Activated CD4-positive, alpha-beta T cell treated with anti-CD3 and anti-CD28 coated beads, Interleukin-2, amount 10 ng/mL, durations not matched to agents 24 days and 14 days (primary cell): ENCODE measurements around the gene IRX2. TPM values are rescaled to one million over a fixed set of nuclear protein-coding genes. Genes with fewer than 3 reads are reported as not detected.

Experiments used
- DNase-seq: peaks from one replicate; pipeline ENCODE4 v3.0.0; 2022
- H3K27ac Mint-ChIP-seq: one replicate; pipeline ENCODE4 v1.8.0; 2022; ENCODE audit warnings: mild to moderate bottlenecking, mixed read lengths
- H3K27me3 Mint-ChIP-seq: one replicate; pipeline ENCODE4 v1.8.0; 2022; ENCODE audit warnings: mixed read lengths
- H3K36me3 Mint-ChIP-seq: one replicate; pipeline ENCODE4 v1.8.0; 2022; ENCODE audit warnings: low read depth, mild to moderate bottlenecking, mixed read lengths
- H3K4me1 Mint-ChIP-seq: one replicate; pipeline ENCODE4 v1.8.0; 2021; ENCODE audit warnings: mixed read lengths
- H3K4me3 Mint-ChIP-seq: one replicate; pipeline ENCODE4 v1.8.0; 2022; ENCODE audit warnings: mild to moderate bottlenecking, moderate library complexity, mixed read lengths
- H3K9me3 Mint-ChIP-seq: one replicate; pipeline ENCODE4 v1.8.0; 2021; ENCODE audit warnings: mixed read lengths
- intact Hi-C: fragments of 100-400 bp; cut with micrococcal nuclease; formaldehyde crosslinking; loops from one replicate; pipeline ENCODE4 v1.15.1; 2023
- total RNA-seq: library from RNA; stranded (reverse); gene quantifications from 2 replicates; pipeline ENCODE4 v1.2.3, GENCODE V29; 2022

Gene IRX2
- total RNA-seq, 1 donor from 2014 or later = not detected

DNA sequence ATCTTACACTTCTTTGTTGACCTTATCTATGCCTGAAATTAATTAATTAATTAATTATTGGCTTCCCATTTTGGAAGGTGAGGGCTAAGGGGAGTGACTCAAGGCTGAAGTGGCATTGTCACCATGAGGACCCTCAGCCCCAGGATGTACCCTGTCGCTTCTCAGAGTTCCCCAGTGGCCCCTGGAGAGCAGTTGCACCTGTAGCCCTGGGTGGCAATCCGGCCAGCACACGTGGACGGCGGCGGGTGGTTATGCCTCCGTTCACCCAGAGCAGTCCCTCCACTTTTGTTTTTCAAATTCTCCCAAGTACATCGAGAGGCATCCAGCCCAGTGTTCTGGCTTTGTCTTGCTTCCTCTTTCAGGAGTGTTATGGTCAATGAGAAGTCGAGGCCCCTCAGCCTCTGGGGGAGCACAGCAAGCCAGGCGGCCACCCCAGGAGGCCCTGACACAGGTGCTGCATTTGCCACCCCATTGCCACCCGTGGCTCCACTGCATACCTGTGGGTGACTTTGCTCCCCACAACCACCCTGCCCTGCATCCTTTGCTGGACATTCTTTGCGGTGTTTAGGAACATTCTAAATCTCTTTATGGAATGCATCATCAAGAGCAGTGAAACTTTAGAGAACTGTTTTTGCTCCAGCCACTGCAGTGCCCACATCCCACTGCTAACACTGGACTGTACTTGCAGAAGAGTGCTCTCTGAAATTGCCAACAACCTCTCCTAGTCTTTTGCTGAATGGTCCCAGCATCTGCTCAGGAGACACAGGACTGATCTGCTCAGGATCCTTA is 11.5 kb upstream of the IRX2 start:
- no peak overlapping the region for H3K27ac Mint-ChIP-seq
- no peak overlapping the region for H3K4me3 Mint-ChIP-seq
- H3K36me3 Mint-ChIP-seq = no peaks in the 10 kb centered on the region
- peak; percentile 22 for DNase-seq
- intact Hi-C loops = no loop called here
- H3K4me1 Mint-ChIP-seq = no peaks in the 10 kb centered on the region
- H3K27me3 Mint-ChIP-seq = peaks cover 11% of the 10 kb centered on the region
- no peaks in the 10 kb centered on the region for H3K9me3 Mint-ChIP-seq

DNA sequence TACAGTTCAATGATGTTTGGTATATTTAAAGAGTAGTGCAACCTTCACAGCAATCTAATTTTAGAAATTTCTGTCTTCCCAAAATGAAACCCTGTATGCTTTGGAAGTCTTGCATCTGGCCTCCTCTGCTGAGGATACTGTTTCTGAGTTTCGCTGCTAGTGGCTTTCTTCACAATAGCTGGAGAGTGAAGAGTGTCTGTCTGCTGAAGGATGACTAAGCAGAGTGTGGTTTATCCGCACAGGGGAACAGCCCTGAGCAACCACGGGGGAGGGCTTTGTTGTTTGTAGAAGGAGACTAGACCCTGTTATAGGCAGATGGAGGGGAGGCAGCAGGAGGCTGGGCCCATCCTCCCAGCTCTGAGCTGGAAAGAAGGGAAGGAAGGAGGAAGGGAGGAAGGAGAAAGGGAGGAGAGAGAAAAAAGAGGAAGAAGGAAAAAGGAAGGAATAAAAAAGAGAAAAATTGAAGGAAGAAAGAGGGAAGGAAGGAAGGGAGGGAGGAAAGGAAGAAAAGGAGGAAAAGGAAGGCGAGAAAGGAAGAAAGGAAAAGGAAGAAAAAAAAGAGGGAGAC is 10.5 kb upstream of the IRX2 start:
- H3K4me3 Mint-ChIP-seq = no peak overlapping the region
- H3K27ac Mint-ChIP-seq = no peak overlapping the region
- intact Hi-C loops = no loop called here
- H3K9me3 Mint-ChIP-seq = no peaks in the 10 kb centered on the region
- H3K4me1 Mint-ChIP-seq = no peaks in the 10 kb centered on the region
- H3K27me3 Mint-ChIP-seq = peaks cover 21% of the 10 kb centered on the region
- H3K36me3 Mint-ChIP-seq = no peaks in the 10 kb centered on the region
- peak; percentile 15 for DNase-seq

DNA sequence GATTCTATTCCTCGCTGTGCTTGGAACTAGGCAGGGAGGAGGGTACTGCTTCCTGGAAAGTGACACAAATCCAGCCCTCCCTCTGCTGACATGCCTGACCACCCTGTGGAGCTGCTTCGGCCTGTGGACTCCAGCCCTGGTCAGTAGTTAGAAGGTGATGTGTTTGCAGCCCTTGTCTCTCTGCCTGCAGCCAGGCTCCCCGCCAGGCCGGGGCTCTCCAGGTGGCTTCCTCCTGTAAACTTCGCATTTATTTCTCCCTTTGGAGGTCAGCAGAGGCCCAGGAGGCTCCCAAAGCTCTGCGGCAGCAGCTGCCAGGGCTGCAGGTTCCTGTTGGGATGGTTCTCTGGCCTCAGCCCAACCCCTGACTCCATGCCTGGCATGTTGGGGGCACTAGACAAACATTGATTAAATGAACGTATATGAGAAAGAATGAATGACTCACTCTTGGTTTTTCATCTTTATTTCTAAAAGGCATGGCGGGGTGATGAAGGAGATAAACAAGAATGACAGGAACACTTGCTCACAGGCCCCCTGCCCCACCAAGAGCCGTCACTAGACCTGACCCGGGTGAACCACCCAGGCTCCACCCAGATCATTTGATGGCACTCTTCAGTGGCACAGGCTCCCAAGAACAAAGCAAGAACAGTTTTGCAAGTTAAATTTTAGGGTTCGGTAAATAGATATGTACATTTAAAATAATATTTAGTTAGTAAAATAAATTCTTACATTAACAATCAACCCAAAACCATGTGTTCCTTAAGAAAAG is 8.4 kb upstream of the IRX2 start:
- H3K36me3 Mint-ChIP-seq = peaks cover 2% of the 10 kb centered on the region
- intact Hi-C loops = loop anchor here (5.0 kb wide), 1 partner anchor 832 kb away; no protein-coding TSS in a partner anchor
- no peak overlapping the region for H3K27ac Mint-ChIP-seq
- no peaks in the 10 kb centered on the region for H3K9me3 Mint-ChIP-seq
- peaks cover 36% of the 10 kb centered on the region for H3K27me3 Mint-ChIP-seq
- peak; percentile 22 for DNase-seq
- no peak overlapping the region for H3K4me3 Mint-ChIP-seq
- H3K4me1 Mint-ChIP-seq = no peaks in the 10 kb centered on the region

DNA sequence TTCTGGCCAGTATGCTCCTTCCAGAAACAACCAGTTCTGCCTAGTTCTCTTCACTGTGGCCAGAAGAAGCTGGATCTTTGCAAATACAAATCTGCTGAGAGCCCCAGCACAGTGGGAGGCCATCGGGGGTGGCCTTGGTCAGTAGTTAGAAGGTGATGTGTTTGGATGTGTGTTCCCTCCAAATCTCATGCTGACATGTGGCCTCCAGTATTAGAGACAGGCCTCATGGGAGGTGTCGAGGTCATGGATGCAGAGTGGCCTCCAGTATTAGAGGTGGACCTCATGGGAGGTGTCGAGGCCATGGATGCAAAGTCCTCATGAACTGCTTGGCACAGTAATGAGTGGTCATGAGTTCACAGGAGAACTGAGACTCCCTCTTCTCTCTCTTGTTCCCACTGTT is 7.6 kb upstream of the IRX2 start:
- H3K27me3 Mint-ChIP-seq = peaks cover 41% of the 10 kb centered on the region
- peaks cover 2% of the 10 kb centered on the region for H3K36me3 Mint-ChIP-seq
- H3K4me1 Mint-ChIP-seq = no peaks in the 10 kb centered on the region
- no peak overlapping the region for H3K27ac Mint-ChIP-seq
- H3K9me3 Mint-ChIP-seq = peaks cover 2% of the 10 kb centered on the region
- intact Hi-C loops = loop anchor here (5.0 kb wide), 1 partner anchor 833 kb away; no protein-coding TSS in a partner anchor
- DNase-seq = peak; percentile 22
- no peak overlapping the region for H3K4me3 Mint-ChIP-seq

DNA sequence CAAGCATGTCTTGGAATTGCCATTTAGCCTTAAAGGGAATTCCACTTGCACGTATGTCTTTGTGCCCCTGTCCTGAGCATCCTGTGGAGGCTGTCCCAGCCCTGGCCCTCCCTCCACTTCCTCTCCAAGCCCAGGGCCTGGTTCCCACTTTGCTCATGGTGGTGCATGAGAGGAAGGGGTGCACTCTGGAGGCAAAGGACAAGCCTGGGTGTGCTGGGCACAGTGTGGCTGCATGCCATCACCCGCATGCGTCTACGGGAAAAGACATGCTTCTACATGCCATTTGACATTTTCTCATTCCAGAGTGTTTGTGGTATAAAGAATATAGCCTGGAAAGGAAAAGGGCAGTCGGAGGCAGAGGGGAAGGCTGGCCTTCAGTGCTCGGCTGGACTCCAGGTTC is 7.2 kb upstream of the IRX2 start:
- H3K9me3 Mint-ChIP-seq = peaks cover 4% of the 10 kb centered on the region
- no peak overlapping the region for H3K27ac Mint-ChIP-seq
- no peak for DNase-seq
- intact Hi-C loops = loop anchor here (5.0 kb wide), 1 partner anchor 834 kb away; no protein-coding TSS in a partner anchor
- H3K36me3 Mint-ChIP-seq = peaks cover 2% of the 10 kb centered on the region
- no peaks in the 10 kb centered on the region for H3K4me1 Mint-ChIP-seq
- no peak overlapping the region for H3K4me3 Mint-ChIP-seq
- peaks cover 44% of the 10 kb centered on the region for H3K27me3 Mint-ChIP-seq

DNA sequence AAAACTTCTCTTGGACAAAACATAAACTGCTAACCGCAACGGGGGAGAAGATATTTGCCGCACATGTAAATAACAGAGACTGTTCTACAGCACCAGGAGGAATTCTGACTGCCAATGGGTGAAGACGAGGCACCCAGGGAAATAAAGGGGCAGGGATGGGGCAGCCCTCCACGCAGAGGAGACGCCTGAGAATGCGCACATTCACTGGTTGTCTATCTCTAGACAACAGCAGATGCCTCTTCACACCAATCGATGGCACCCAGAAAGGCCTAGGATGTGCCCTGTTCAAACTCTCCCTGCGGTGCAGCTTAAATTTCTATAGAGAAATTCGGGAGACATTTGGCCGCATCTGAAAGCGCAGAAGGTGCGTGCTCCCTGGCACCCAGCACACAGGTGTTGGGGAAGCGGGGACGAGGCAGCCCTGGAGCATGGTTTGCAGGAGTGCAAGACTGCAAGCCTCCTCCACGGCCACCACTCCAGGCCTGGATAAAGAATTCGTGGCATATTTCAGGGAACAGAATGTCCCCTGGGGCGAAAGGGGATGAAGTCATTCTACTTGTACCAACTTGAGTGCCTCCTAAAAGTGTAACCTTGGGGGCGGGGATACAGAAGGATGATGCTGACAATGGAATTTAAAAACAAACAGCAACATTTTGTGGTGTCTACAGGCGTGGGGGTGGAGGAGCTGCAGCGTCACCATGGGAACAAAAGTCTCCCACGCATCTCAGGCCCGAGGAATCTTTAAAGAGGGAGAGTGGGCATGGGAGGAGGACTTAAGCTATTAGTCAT is 6.3 kb upstream of the IRX2 start:
- H3K9me3 Mint-ChIP-seq = peaks cover 4% of the 10 kb centered on the region
- DNase-seq = peak; percentile 33
- H3K4me1 Mint-ChIP-seq = no peaks in the 10 kb centered on the region
- no peak overlapping the region for H3K4me3 Mint-ChIP-seq
- H3K27me3 Mint-ChIP-seq = peaks cover 52% of the 10 kb centered on the region
- intact Hi-C loops = loop anchor here (5.0 kb wide), 1 partner anchor 835 kb away; no protein-coding TSS in a partner anchor
- peaks cover 2% of the 10 kb centered on the region for H3K36me3 Mint-ChIP-seq
- H3K27ac Mint-ChIP-seq = no peak overlapping the region

DNA sequence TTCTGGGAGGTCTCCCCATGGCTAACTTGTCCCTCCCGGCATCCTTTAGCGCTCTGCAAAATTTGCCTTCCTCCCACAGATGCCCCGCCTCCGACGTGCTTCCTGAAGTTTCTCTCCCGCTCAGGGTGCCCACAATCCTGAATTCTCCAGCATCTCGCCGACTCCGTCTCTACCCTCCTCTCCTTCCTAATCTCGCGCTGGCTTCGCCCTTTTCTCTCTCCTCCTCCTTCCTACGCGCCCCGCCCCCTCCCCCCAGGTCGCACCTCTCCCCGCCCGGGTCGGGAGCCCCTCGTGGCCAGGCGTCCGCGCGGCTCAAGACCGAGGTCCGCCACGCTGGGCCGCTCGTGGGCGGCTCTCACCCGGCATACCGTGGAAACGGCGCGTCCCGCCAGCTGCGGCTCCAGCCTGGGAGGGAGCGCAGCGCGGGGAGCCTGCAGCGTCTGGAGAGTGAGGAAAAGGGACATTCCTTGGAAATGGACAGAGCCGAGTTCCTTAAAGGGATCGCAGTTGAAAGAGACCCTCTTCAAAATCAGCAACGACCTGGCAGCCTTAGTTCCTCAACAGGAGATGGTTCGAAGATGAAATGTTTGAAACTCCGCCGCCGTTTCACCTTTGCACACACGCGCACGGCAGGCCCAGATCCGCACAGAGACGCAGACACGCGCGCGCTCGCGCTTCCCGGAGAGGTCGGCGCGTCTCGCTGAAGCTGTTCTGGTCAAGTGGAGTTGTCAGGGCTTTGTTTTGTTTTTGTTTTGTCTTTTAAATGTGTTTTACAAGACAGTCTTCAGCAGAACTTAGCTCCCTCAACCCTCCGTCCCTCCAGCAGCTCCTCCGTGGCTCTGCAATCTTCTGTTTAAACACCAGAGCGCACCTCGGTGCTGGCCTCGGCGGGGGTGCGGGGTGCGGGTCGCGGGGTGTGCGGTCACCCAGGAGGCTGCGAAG is 5.0 kb upstream of the IRX2 start:
- Mint-ChIP-seq H3K36me3 (peaks cover 4% of the 10 kb centered on the region), H3K4me3 (no peak overlapping the region), H3K9me3 (peaks cover 4% of the 10 kb centered on the region), H3K27ac (peak overlapping the region; percentile 51), H3K27me3 (peaks cover 54% of the 10 kb centered on the region), H3K4me1 (no peaks in the 10 kb centered on the region)
- DNase-seq = peak; percentile 53
- intact Hi-C loops = loop anchor here (5.0 kb wide), 1 partner anchor 836 kb away; no protein-coding TSS in a partner anchor

DNA sequence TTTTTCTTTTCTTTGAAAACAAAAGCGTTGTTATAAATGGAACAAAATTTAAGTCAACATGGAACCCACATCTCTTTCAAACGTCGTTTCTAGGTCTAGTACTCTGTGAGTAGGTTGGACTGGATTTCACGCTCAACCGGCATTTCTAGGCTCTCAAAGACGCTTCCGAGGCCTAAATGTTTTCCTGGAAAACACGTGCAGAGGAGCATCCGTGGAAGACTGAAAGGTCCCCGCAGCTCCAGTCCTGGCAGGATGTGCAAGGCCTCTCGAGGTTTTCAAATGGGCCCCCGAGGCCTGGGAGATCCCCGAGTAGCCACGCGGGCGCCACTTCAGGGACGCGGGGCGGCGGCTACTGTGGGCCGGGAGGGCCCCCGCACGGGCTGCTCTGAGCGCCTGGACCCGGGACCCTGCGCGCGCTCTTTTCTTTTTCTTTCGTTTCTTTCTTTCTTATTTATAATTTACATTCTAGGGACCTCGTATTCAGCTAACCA is 4.2 kb upstream of the IRX2 start:
- Mint-ChIP-seq H3K4me1 (no peaks in the 10 kb centered on the region), H3K27me3 (peaks cover 50% of the 10 kb centered on the region), H3K9me3 (peaks cover 4% of the 10 kb centered on the region), H3K4me3 (no peak overlapping the region), H3K27ac (no peak overlapping the region), H3K36me3 (peaks cover 4% of the 10 kb centered on the region)
- intact Hi-C loops = loop anchor here (5.0 kb wide), 1 partner anchor 837 kb away; no protein-coding TSS in a partner anchor
- peak; percentile 54 for DNase-seq

DNA sequence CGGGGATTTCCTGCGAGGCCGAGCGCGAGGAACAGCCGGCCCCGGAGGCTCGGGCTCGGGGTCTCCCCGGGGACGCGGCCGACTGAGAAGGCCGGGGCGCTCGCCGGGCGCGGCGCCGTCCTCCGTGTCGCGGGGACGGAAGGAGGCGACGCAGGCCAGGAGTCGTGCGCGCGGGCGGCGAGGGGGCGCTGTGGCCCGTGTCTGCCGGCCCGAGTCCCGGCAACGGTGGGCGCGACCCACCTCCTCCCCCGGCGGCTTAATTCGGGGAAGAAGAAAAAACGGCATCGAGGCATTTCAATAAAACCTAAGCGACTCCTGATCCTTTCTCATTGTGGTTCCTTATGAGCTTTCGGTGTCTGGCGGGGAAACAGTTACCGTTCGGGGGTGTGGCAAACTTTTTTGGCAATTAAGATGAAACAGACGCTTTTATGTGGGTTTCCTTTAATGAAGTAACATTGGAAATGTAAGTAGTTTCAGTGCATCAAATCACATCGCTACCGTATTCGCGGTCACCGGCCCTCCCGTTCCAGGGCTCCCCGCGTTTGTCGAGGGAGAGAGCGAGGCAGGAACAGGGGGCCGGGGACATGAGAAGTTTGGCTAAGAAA is 3.7 kb upstream of the IRX2 start:
- peaks cover 4% of the 10 kb centered on the region for H3K36me3 Mint-ChIP-seq
- H3K27me3 Mint-ChIP-seq = peaks cover 51% of the 10 kb centered on the region
- no peak overlapping the region for H3K4me3 Mint-ChIP-seq
- peak; percentile 50 for DNase-seq
- intact Hi-C loops = loop anchor here (5.0 kb wide), 1 partner anchor 837 kb away; no protein-coding TSS in a partner anchor
- peaks cover 4% of the 10 kb centered on the region for H3K9me3 Mint-ChIP-seq
- no peaks in the 10 kb centered on the region for H3K4me1 Mint-ChIP-seq
- H3K27ac Mint-ChIP-seq = no peak overlapping the region

DNA sequence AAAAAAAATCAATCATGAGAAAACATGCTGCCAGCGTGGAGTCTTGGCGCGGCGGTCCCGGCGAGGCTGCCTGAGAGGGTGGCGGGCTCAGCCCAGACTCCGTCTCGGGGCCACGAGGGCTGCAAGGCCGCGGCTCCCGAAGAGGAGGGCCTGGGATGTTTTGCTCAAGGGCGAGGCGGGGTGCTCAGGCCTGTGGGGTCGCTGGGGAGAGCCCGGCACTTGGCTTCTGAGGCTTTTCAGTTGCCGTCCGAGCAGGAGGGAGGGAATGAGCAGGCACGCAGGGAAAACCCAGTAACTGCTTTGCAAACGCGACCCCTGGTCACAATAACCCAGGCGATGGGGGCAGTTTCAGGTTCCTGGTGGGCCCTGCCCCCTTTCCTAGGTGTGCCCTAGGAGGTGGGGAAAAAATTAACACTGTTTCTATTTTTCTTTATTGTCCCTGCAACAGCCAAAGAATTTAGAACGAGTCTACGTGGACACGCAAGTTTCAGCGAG is 3.2 kb upstream of the IRX2 start:
- peaks cover 54% of the 10 kb centered on the region for H3K27me3 Mint-ChIP-seq
- intact Hi-C loops = loop anchor here (5.0 kb wide), 3 partner anchors 363 to 872 kb away; partner anchors contain the start of gene IRX4
- peaks cover 7% of the 10 kb centered on the region for H3K36me3 Mint-ChIP-seq
- no peak for DNase-seq
- peaks cover 9% of the 10 kb centered on the region for H3K9me3 Mint-ChIP-seq
- H3K4me3 Mint-ChIP-seq = no peak overlapping the region
- H3K4me1 Mint-ChIP-seq = no peaks in the 10 kb centered on the region
- no peak overlapping the region for H3K27ac Mint-ChIP-seq

DNA sequence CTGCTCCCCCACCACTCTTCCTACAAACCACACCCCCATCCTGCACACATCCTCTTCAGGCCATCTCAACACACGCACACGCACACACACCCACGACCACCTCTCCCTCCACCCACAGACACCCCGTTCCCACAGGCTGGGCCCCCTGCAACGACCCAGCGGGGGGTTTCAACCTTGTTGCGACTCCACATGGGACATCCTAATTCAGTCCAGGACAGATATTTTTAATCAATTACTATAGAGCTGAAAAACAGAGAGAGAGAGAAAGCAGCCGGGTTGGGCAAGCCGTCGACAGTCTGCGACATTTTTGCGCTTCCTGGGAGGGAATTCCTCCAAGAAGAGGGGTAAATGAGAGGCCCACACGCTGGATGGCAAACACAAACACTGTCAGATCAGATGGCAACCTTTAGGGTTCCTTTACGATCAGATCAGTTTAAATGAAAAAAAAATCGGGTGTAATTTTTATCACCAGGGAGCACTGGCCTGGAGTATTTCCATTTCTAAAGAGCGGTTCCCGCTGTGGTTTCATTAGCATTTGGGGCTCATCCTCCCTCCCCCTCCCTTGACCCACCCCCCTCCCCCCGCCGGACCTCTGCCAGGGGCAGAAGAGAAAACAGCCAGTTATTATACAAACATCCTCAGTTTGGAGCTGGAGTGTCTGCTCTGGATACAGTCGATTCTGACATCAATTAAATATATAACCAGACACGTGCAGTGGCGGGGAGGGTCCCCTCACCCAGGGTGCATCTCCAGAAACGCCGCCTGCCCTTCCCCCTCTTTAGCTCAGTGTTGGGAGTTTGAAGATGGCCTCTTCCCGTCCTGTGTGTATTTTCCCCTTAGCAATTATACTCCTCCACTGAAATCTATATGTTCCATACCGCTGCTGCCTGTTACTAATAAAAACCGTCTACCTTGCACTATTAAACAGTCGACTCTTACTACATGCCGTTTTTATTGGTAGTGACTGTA is 2.3 kb upstream of the IRX2 start:
- intact Hi-C loops = loop anchor here (5.0 kb wide), 2 partner anchors 364 to 871 kb away; partner anchors contain the start of gene IRX4
- H3K27me3 Mint-ChIP-seq = peaks cover 59% of the 10 kb centered on the region

More for the DNA sequence above, 2.3 kb upstream of the IRX2 start:
- Mint-ChIP-seq H3K27ac (peak overlapping the region; percentile 79), H3K36me3 (peaks cover 10% of the 10 kb centered on the region), H3K4me1 (peaks cover 3% of the 10 kb centered on the region), H3K4me3 (no peak overlapping the region), H3K9me3 (peaks cover 14% of the 10 kb centered on the region)
- DNase-seq = peak; percentile 41
